Fibroblast of the conjunctiva (primary cell): Measurements from ENCODE around the gene HPSE2.
"Not testable (repeated sequence)": the region's sequence is repeated elsewhere in the genome, so short reads cannot be mapped to it uniquely, and the experiment has no call there.

Source experiments
- DNase-seq: peaks from one replicate; pipeline ENCODE4 v3.0.0-alpha.2; 2010; ENCODE audit warnings: low read depth

HPSE2 gene

DNA sequence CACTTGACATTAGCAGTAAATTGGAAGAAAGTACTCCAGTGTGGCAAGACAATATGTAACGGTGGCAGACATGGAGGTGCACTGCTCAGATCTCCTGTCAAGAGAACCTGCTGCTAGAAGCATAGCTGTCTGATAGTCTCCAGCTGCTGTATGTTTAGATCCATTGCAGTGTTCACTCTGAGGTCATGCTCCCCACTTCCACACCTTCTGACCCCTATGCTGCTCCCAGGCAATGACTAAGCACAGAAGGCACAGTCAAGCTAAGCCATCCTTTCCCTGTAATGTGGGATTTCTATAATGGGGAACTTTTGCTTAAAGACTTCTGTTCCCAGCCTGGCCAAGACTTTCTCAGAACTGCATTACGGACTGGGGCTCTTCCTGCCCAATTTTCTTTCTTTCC lies 315.8 kb downstream of the HPSE2 start:
- no peak for DNase-seq

- DNase-seq: no peak
These were observed 317.8 kb downstream of the HPSE2 start for GRCh38 chr10:98917828-98918227.

DNA sequence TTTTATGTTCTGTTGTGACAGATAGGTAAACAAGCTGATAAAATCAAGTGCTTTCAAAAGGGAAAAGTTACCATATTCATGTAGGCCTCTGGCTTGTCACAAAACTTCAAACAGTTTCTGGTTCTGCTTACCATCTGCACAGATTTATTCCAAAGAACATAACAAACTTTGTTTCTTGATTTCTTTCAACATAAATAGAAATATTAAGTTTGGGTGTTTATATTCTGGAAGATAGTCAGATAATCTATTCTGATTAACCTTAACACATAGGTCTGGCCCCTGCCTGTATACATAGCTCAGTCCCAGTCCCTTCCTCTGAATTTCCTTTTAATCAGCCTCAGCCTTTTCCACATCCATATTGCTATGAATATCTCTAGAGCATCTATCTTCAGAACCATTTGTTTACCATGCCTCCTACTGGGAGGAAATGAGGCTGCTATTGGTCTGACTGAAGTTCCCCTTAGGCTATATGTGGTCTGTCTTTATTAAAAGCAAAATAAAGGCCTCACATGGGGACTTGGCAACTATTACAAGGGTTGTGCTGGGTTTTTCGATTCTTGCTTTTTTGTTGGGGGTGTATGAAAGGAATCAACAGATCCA lies 319.0 kb downstream of the HPSE2 start:
- no peak for DNase-seq

- no peak for DNase-seq
These were observed 319.7 kb downstream of the HPSE2 start for GRCh38 chr10:98915911-98916310.

- no peak for DNase-seq
These were observed 325.1 kb downstream of the HPSE2 start for GRCh38 chr10:98910546-98910945.

DNA sequence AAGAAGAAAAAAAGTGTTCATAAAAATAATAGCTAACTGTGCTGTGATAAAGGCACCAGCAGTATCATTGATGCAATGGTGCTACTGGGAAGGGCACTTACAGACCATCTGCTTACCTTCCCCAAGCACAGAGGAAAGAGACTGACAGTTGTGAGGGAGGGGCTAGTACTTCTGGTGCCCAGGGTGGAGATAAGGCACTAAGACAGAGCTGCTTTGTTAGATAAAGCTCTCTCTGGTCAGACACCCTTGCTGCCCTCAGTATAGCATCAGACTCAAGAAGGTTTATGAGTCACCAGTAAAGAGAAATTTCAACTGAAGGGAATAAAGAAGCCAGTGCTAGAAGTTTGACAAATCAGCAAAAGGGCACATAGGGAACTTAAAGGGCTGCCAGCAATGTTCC lies 325.6 kb downstream of the HPSE2 start:
- DNase-seq: no peak

DNA sequence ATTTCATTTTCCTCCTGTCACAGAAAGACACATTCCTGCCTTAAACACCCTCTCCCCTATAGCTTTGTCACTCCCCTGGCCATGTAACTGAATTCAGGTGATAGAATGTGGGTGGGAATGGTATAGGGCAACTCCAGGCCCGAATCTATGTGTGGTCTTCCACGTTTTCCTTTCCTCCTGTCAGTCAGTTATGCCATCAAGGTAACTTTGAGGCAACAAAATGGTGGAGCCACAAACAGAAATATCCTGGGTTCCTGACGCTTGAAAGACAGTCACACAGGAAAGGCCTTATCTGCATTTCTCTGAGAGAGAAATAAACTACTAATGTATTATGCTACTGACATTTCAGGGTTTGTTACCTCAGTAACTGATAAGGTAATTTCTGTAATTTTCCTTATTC lies 326.8 kb downstream of the HPSE2 start:
- no peak for DNase-seq

DNA sequence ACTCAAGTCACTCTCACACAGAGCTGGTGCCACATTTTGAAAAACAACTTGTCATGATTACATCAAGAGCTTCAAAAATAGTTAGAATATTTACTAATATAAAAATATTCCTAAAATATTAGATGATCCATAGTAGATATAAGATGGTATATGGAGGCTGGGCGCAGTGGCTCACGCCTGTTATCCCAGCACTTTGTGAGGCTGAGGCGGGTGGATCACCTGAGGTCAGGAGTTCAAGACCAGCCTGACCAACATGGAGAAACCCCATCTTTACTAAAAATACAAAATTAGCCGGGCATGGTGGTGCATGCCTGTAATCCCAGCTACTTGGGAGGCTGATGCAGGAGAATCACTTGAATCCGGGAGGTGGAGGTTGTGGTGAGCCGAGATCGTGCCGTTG lies 327.4 kb downstream of the HPSE2 start:
- not testable (repeated sequence) for DNase-seq

- DNase-seq: no peak
These were observed 334.1 kb downstream of the HPSE2 start for GRCh38 chr10:98901441-98902110.

DNA sequence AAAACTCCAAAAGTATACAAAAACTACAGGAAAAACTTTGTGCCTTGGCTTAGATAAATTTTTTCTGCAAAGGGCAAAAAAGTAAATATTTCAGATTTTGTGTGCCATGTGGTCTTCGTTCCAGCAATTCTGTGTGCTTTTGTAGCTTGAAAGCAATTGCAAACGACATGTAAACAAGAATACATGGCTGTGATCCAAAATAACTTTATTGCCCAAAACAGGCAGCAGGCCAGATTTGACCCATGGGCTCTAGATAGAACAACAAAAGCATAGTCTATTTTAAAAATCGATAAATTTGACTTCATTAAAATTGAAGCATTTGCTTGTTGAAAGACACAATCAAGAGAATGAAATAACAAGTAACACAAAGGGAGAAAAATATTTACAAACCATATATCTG lies 336.6 kb downstream of the HPSE2 start:
- DNase-seq: no peak

DNA sequence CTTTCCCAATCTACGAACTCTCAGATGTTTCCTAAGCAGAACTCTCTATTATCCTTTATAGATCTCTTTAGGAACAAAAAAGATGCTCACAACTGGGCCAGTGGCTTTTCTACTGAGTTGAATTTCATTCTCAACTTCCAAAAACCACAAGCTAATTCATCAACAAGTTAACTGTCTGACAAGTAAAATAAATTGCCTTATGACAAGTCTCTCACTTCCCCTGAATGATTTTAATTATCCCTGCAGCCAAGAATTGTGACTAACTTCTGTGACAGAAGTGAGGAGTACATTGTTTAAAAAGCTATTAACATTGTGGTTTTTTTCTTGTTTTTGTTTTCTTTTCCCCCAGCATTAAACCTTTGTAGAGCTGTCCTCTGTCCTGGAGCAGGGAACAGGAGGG lies 343.1 kb downstream of the HPSE2 start:
- no peak for DNase-seq

DNA sequence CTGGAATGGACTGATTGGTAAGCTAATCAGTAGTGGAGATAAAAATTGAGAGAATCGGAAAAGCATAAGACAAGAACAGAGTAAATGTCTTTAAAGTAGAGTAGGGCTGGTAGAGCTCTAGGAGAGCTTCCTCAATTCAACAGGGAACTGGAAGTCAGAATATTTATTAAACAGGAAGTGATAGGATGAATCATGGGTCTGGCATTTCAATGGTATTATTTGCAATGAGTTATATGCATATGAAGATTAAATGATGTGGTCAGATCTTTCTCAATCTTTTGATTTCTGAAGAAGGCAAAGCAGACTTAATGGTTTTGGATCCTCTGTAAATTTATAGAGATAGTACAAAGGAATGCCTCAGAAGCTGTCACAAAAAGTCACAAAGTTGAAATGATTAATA lies 349.0 kb downstream of the HPSE2 start:
- no peak for DNase-seq

GRCh38 chr10:98885378-98885777 lies 350.3 kb downstream of the HPSE2 start:
- no peak for DNase-seq

DNA sequence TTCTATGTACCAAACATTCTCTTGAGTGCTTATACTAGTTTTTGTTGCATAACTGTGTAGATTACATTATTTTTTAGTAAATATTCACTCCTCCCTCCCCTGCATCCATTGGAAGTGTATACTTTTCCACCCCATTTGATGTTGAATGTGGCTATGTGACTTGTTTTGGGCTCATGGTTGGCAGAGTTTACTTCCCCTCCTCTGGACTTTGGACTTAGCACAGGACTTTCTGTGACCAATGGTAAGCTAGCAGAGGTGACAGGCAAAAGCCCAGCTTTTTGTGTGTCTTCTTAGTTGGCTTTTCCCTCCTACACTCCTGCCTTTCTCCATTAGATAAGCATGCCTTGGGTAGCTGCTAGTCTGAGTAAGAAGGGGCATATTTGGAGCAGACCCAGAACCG lies 353.9 kb downstream of the HPSE2 start:
- no peak for DNase-seq

DNA sequence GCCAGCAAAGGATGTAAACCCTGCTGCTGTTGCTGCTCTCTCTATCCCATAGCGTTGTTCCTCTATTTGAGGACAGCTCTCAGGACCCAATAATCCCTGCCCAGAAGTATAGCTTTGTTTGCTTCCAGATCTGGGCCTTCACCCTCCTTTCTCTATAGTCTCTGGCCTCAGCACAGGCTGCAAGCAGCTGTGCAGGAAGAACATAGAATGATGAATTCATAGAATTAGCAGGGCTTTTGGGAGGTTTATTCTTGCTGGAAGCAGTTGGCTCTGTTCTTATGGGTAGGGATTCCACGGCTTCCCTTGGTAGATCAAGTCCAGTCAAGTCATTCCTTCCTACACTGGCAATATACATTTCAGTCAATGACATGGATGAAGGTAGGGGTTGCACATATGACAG lies 354.7 kb downstream of the HPSE2 start:
- no peak for DNase-seq

GRCh38 chr10:98878921-98879320 lies 356.7 kb downstream of the HPSE2 start:
- no peak for DNase-seq

DNA sequence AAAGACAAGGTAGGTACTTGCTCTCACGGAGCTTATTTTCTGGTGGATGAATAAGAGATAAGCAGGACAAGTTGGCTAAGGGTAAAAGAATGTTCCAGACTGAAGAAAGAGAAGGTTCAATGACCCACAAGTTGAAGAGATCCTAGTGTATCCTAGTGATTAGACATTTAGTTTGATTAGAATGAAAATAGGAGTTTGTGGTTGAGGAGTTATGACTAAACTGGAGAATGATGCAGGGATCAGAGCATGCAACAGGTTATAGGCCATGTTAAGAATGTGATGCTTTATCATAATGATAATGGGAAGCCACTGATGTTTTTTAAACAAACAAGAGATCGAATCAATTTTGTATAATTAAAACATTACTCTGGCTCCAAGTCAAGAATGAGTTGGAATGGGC lies 357.2 kb downstream of the HPSE2 start:
- no peak for DNase-seq

- no peak for DNase-seq
These were observed 373.7 kb downstream of the HPSE2 start for GRCh38 chr10:98861962-98862361.

DNA sequence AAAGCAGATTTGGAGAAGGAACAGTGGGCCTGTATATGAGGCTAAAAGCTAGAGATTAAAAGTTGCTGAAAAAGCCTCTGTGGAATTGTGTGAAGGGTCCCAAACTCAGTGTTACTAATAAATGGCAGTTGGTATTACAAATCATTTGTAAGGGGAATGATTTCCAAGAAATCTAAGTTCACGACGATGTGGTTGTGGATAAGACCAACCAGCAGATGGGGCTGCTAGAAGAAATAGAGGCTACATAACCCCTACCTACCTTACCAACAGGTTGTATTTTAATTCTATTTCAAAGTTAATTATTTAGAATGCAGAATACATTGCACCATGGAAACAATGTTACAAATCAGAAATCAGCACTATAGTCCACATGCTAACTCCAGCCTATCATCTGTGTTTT lies 377.1 kb downstream of the HPSE2 start:
- no peak for DNase-seq

DNA sequence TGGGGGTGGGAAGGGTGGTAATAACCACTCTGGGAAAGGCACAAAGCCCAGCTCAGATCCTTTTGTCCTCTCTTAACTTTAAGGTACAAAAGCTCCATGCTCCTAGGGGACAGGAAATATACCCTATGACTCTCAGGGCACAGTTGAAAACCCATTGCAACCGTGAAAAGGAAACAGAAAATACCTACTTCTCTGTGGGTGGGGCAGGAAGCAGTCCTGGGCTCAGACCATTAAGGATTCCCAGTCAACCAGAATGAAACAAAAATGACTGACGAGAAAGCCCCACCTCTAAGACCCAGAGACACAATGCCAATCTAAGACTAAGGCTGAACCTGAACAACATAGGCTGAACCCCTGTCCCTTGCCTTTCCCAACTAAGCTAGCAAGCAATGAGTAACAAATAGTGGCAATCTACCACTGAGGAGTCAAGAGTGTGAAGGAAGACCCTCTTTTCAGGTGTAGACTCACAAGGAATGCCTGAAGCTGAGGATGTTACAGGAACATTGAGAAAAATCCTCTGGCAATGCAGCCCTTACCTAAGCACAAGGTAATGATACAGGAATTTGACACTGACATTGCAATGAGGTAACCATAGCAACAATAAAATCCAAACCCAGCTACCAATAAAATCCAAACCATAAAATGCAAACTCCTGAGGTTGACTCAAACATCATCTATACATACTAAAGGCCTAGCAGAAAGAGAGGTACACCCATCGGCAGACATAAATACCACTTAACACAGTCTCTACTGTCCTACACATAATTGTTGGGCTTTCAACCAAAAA lies 380.1 kb downstream of the HPSE2 start:
- no peak for DNase-seq

- no peak for DNase-seq
These were observed 383.0 kb downstream of the HPSE2 start for GRCh38 chr10:98852686-98853085.

- no peak for DNase-seq
These were observed 387.3 kb downstream of the HPSE2 start for GRCh38 chr10:98848361-98848760.

DNA sequence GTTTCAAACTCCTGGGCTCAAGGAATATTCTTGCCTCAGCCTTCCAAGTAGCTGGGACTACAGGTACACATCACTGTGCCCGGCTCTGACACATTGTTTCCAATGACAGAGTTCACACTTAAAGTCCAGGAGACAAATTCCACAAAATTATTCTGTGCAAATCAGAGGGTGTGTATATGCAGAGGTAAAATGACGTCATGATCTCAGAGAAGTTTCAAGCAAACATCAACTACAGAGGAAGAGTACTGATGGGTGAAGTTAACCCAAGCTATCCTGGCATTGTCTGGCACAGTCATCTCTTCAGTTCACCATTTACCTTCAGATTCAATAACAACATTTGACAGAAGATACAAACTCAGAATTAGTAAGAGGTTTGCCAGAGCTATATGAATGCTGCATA lies 388.9 kb downstream of the HPSE2 start:
- no peak for DNase-seq
